ENCODE data around the gene ACE. TPM values are rescaled to one million over a fixed set of nuclear protein-coding genes. Genes with fewer than 3 reads are reported as not detected.
A peak's percentile ranks its signal among the peaks of the same experiment; 100 is the strongest.

ACE gene
- total RNA-seq, 1 donor from 2014 or later = not detected

DNA sequence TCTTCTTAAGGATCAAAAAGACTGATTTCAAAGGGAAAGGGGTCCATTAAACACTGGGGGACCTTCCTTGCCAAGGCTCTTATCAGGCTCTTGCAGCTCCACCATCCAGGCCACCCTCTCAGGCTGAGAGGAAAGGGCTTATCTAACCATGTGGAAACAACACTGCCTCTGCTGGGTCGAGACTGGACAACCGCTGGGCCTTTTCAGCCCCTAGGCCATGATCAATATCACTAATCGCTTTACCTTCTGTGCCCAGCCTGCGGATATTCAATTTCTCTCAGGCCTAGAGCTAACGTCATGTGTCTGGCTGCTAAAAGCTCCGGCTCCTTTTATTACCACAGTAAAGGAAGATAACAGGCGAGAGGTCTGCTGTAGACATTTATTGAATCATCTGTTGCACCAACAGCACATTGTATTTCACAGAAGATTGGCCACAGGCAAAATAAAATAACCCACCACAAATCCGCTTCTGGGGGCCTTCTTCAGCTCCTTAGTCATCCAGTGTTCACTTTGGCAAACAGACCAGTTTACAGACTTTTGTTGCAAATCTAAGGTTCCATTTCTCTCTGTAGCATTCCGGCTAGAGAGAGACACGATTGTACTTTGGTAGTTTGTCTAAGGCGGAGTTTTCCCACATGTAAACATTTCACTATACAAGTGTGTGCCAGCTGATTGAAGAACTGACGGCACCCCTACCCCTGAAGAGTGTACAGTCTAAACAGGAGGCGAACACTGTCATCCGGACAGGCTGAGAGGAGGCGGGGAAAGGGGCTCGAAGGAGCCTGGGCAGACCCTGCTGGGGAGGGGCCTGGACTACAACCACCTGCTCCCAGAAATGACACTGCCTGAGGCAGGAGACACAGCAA is 44.7 kb upstream of the ACE start:
- H3K9me3 Mint-ChIP-seq = no peaks in the 10 kb centered on the region
- Histone ChIP-seq H3K9ac (no peak overlapping the region), H2AFZ (replicated peaks) (no peak overlapping the region), H3K36me3 (no peaks in the 10 kb centered on the region), H3K9me3 (ENCODE audit: low read depth) (no peaks in the 10 kb centered on the region), H3F3A (ENCODE audit: low read depth) (no peaks in the 10 kb centered on the region), H3K4me2 (no peak overlapping the region), H3K4me3 (no peak overlapping the region), H3K27ac (no peak overlapping the region), H4K20me1 (ENCODE audit: low read depth) (no peaks in the 10 kb centered on the region), H3K79me2 (ENCODE audit: low read depth) (no peaks in the 10 kb centered on the region), H3K4me1 (no peaks in the 10 kb centered on the region), H3K27me3 (no peaks in the 10 kb centered on the region)
- peaks cover 9% of the 10 kb centered on the region for H3K4me1 Mint-ChIP-seq
- H3K36me3 Mint-ChIP-seq = peaks cover 6% of the 10 kb centered on the region
- no peak for DNase-seq (ENCODE audit: low spot score)
- no peak overlapping the region for H3K4me3 Mint-ChIP-seq
- H3K27ac Mint-ChIP-seq = peak overlapping the region; percentile 96
- H3K27me3 Mint-ChIP-seq (ENCODE audit: insufficient read depth, low read depth) = no peaks in the 10 kb centered on the region
- TF ChIP-seq EZH2 (IDR thresholded peaks at IDR 0.05) = no peak
- TF ChIP-seq, protein P1, sequence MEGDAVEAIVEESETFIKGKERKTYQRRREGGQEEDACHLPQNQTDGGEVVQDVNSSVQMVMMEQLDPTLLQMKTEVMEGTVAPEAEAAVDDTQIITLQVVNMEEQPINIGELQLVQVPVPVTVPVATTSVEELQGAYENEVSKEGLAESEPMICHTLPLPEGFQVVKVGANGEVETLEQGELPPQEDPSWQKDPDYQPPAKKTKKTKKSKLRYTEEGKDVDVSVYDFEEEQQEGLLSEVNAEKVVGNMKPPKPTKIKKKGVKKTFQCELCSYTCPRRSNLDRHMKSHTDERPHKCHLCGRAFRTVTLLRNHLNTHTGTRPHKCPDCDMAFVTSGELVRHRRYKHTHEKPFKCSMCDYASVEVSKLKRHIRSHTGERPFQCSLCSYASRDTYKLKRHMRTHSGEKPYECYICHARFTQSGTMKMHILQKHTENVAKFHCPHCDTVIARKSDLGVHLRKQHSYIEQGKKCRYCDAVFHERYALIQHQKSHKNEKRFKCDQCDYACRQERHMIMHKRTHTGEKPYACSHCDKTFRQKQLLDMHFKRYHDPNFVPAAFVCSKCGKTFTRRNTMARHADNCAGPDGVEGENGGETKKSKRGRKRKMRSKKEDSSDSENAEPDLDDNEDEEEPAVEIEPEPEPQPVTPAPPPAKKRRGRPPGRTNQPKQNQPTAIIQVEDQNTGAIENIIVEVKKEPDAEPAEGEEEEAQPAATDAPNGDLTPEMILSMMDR (IDR thresholded peaks at IDR 0.05) = no peak
- no peak for TF ChIP-seq EZH2phosphoT487 (IDR thresholded peaks at IDR 0.05)

- Mint-ChIP-seq H3K4me3 (no peak overlapping the region), H3K27ac (no peak overlapping the region), H3K4me1 (peaks cover 9% of the 10 kb centered on the region), H3K9me3 (no peaks in the 10 kb centered on the region), H3K36me3 (peaks cover 6% of the 10 kb centered on the region), H3K27me3 (ENCODE audit: insufficient read depth, low read depth) (peaks cover 2% of the 10 kb centered on the region)
- H3K9me3 ChIP-seq (ENCODE audit: low read depth) = no peaks in the 10 kb centered on the region
- no peak overlapping the region for H3K27ac ChIP-seq
- H3K79me2 ChIP-seq (ENCODE audit: low read depth) = no peaks in the 10 kb centered on the region
- no peaks in the 10 kb centered on the region for H3K36me3 ChIP-seq
- no peak overlapping the region for H3K4me2 ChIP-seq
- H3K27me3 ChIP-seq = no peaks in the 10 kb centered on the region
- TF ChIP-seq EZH2phosphoT487 (IDR thresholded peaks at IDR 0.05) (no peak), EZH2 (IDR thresholded peaks at IDR 0.05) (no peak)
- H3K4me3 ChIP-seq = no peak overlapping the region
- DNase-seq (ENCODE audit: low spot score) = no peak
- no peaks in the 10 kb centered on the region for H3F3A ChIP-seq (ENCODE audit: low read depth)
- H2AFZ ChIP-seq (replicated peaks) = no peak overlapping the region
- no peaks in the 10 kb centered on the region for H4K20me1 ChIP-seq (ENCODE audit: low read depth)
- H3K9ac ChIP-seq = no peak overlapping the region
- H3K4me1 ChIP-seq = no peaks in the 10 kb centered on the region
Observed at GRCh38 chr17:63433746-63434591, 42.9 kb upstream of the ACE start.

GRCh38 chr17:63434951-63435571 is 41.8 kb upstream of the ACE start:
- H3K4me1 ChIP-seq = no peaks in the 10 kb centered on the region
- no peak overlapping the region for H3K27ac Mint-ChIP-seq
- no peak overlapping the region for H3K9ac ChIP-seq

More at GRCh38 chr17:63434951-63435571, 41.8 kb upstream of the ACE start:
- Histone ChIP-seq H3K4me2 (no peak overlapping the region), H3K36me3 (no peaks in the 10 kb centered on the region), H3K9me3 (ENCODE audit: low read depth) (no peaks in the 10 kb centered on the region), H3K27me3 (no peaks in the 10 kb centered on the region), H2AFZ (replicated peaks) (no peak overlapping the region), H3F3A (ENCODE audit: low read depth) (no peaks in the 10 kb centered on the region), H3K27ac (no peak overlapping the region), H4K20me1 (ENCODE audit: low read depth) (no peaks in the 10 kb centered on the region), H3K4me3 (no peak overlapping the region), H3K79me2 (ENCODE audit: low read depth) (no peaks in the 10 kb centered on the region)
- peaks cover 15% of the 10 kb centered on the region for H3K4me1 Mint-ChIP-seq
- H3K27me3 Mint-ChIP-seq (ENCODE audit: insufficient read depth, low read depth) = peaks cover 3% of the 10 kb centered on the region
- TF ChIP-seq, protein P1 (IDR thresholded peaks at IDR 0.05) = peak; percentile 19
- no peak for TF ChIP-seq EZH2phosphoT487 (IDR thresholded peaks at IDR 0.05)
- DNase-seq (ENCODE audit: low spot score) = no peak
- no peak overlapping the region for H3K4me3 Mint-ChIP-seq
- H3K36me3 Mint-ChIP-seq = peaks cover 6% of the 10 kb centered on the region
- no peaks in the 10 kb centered on the region for H3K9me3 Mint-ChIP-seq

Measured in neural progenitor cell (in vitro differentiated cells).